ENCODE data around the gene UBA6. TPM values are rescaled to one million over a fixed set of nuclear protein-coding genes. Genes with fewer than 3 reads are reported as not detected.
A peak's percentile ranks its signal among the peaks of the same experiment; 100 is the strongest.

Gene UBA6
- total RNA-seq, 1 experiment from 2014 or later: 72.2 TPM

DNA sequence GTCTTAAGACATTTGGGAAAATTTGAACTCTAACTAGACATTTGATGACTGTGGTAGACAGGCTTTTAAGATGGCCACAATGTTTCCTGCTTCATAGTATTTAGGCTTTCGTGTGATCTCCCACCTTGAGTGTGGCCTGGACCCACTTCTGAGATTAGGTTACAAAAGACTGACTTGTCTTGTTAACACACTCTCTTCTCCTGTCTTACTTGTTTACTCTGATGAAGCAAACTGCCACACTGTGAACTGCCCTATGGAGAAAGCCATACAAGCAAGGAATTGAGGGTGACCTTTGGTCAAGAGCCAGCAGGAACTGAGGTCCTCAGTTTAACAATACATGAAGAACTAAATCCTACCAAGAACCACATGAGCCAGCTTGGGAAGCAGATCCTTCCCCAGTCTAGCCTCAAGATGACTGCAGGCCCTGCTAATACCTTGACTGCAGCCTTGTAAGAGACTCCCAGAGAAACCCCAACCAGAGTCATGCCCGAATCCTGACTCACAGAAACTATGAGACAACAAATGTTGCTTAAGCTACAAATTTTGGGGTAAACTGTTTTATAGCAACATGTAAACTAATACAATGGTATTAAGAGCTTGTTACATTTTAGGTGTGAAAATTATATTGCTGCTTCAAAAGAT lies 20.3 kb downstream of the UBA6 start:
- Histone ChIP-seq H4K5ac (ENCODE audit: insufficient read length, low read depth, low read length) (no peak overlapping the region), H3K27me3 (ENCODE audit: insufficient read depth, low read length) (no peaks in the 10 kb centered on the region), H4K8ac (replicated peaks; ENCODE audit: insufficient read length, low read depth, low read length) (no peak overlapping the region), H3K14ac (ENCODE audit: insufficient read depth, low read length) (no peak overlapping the region), H2BK15ac (ENCODE audit: low read depth, low read length) (no peak overlapping the region), H3K4me2 (ENCODE audit: insufficient read depth, insufficient read length, low read length) (no peak overlapping the region), H2BK12ac (ENCODE audit: insufficient read length, low read depth, low read length) (no peak overlapping the region), H3T11ph (ENCODE audit: low read length) (no peak overlapping the region), H3K4ac (ENCODE audit: low read depth, low read length) (no peak overlapping the region), H2BK5ac (ENCODE audit: insufficient read length, low read length) (no peak overlapping the region), H4K91ac (ENCODE audit: insufficient read length, low read depth, low read length) (no peak overlapping the region), H2BK120ac (ENCODE audit: low read depth, low read length, poor library complexity, severe bottlenecking) (no peak overlapping the region), H3K4me1 (ENCODE audit: insufficient read depth, low read length) (no peaks in the 10 kb centered on the region), H3K79me1 (ENCODE audit: insufficient read depth, low read depth, low read length, poor library complexity, severe bottlenecking) (peaks cover 6% of the 10 kb centered on the region), H2AK5ac (ENCODE audit: insufficient read length, low read length) (no peak overlapping the region), H3K56ac (ENCODE audit: insufficient read length, low read depth, low read length) (no peak overlapping the region), H3K9me3 (ENCODE audit: control insufficient read depth, low read depth, low read length) (no peaks in the 10 kb centered on the region), H3K23me2 (ENCODE audit: insufficient read length, low read depth, low read length, poor library complexity, severe bottlenecking) (no peaks in the 10 kb centered on the region), H3K18ac (ENCODE audit: insufficient read length, low read depth, low read length) (no peak overlapping the region), H3K9ac (ENCODE audit: extremely low read depth, insufficient read length, low read length) (no peak overlapping the region), H3K27ac (ENCODE audit: insufficient read length, low read depth, low read length) (no peak overlapping the region), H3K23ac (ENCODE audit: insufficient read length, low read depth, low read length) (no peak overlapping the region), H4K20me1 (ENCODE audit: control insufficient read depth, insufficient read depth, insufficient read length) (no peaks in the 10 kb centered on the region), H2BK20ac (ENCODE audit: low read depth, low read length, poor library complexity, severe bottlenecking) (no peak overlapping the region), H3K79me2 (ENCODE audit: insufficient read depth, low read length) (no peaks in the 10 kb centered on the region), H2AFZ (ENCODE audit: low read length) (no peak overlapping the region)
- no peak for DNase-seq
- no CpG with 5 or more reads among the region's 2 CpGs for WGBS (ENCODE audit: extremely low coverage, insufficient read length, low lambda C conversion rate)
- Mint-ChIP-seq H3K27ac (peak overlapping the region in 2 of 3 experiments; percentile 32 to 67; a peak in 2 of 7 replicates), H3K4me1 (0 out of 4 replicates have a peak, but pooled peaks cover 0 to 5% of the 10 kb centered on the region in 2 experiments), H3K9me3 (peaks cover 0 to under 1% of the 10 kb centered on the region in 2 experiments; a peak in 1 of 5 replicates), H3K36me3 (ENCODE audit: insufficient read depth in 1 of 3, low read depth in 3 of 3) (peaks cover 13 to 37% (median 33%) of the 10 kb centered on the region in 3 experiments; a peak in 6 of 7 replicates), H3K4me3 (no peak overlapping the region), H3K27me3 (ENCODE audit: low read depth) (no peaks in the 10 kb centered on the region)
- TF ChIP-seq, protein P1, sequence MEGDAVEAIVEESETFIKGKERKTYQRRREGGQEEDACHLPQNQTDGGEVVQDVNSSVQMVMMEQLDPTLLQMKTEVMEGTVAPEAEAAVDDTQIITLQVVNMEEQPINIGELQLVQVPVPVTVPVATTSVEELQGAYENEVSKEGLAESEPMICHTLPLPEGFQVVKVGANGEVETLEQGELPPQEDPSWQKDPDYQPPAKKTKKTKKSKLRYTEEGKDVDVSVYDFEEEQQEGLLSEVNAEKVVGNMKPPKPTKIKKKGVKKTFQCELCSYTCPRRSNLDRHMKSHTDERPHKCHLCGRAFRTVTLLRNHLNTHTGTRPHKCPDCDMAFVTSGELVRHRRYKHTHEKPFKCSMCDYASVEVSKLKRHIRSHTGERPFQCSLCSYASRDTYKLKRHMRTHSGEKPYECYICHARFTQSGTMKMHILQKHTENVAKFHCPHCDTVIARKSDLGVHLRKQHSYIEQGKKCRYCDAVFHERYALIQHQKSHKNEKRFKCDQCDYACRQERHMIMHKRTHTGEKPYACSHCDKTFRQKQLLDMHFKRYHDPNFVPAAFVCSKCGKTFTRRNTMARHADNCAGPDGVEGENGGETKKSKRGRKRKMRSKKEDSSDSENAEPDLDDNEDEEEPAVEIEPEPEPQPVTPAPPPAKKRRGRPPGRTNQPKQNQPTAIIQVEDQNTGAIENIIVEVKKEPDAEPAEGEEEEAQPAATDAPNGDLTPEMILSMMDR (conservative IDR thresholded peaks at IDR 0.05): no peak

Data from H9 (cell line).